Measurements from ENCODE around the gene DMC1. TPM values are rescaled to one million over a fixed set of nuclear protein-coding genes. Genes with fewer than 3 reads are reported as not detected.

DMC1 gene
- total and polyA plus RNA-seq, 2 experiments from 2014 or later = 5.0 to 18.5 TPM

Other genes starting within 250 kb of the DMC1 start
- gene KCNJ4, start 115.0 kb downstream of the DMC1 start, total RNA-seq (2014; rRNA removed; shearing (Covaris generic)) = 1.3 TPM in 2 replicates
- gene KCNJ4, start 115.0 kb downstream of the DMC1 start, polyA plus RNA-seq (2016; fragmentation: Nextera tagmentation; extraction: Ambion mirVana) = 0.23 and 0.28 TPM in 2 replicates
- 5.6 and 11.1 TPM in 2 replicates for gene KDELR3, start 102.1 kb downstream of the DMC1 start, total RNA-seq (2014; rRNA removed; shearing (Covaris generic))
- gene KDELR3, start 102.1 kb downstream of the DMC1 start, polyA plus RNA-seq (2016; fragmentation: Nextera tagmentation; extraction: Ambion mirVana) = 5.7 and 7.8 TPM in 2 replicates
- gene DDX17, start 63.9 kb downstream of the DMC1 start, total RNA-seq (2014; rRNA removed; shearing (Covaris generic)) = 452 and 603 TPM in 2 replicates
- 88.0 and 91.0 TPM in 2 replicates for gene DDX17, start 63.9 kb downstream of the DMC1 start, polyA plus RNA-seq (2016; fragmentation: Nextera tagmentation; extraction: Ambion mirVana)
- 6.1 and 11.0 TPM in 2 replicates for gene FAM227A, start 86.2 kb upstream of the DMC1 start, total RNA-seq (2014; rRNA removed; shearing (Covaris generic))
- gene FAM227A, start 86.2 kb upstream of the DMC1 start, polyA plus RNA-seq (2016; fragmentation: Nextera tagmentation; extraction: Ambion mirVana) = 4.3 and 5.8 TPM in 2 replicates
- gene CBY1, start 86.5 kb upstream of the DMC1 start, total RNA-seq (2014; rRNA removed; shearing (Covaris generic)) = 12.8 and 13.2 TPM in 2 replicates
- 36.1 and 36.4 TPM in 2 replicates for gene CBY1, start 86.5 kb upstream of the DMC1 start, polyA plus RNA-seq (2016; fragmentation: Nextera tagmentation; extraction: Ambion mirVana)
- 84.0 and 87.0 TPM in 2 replicates for gene TOMM22, start 111.8 kb upstream of the DMC1 start, total RNA-seq (2014; rRNA removed; shearing (Covaris generic))
- 125 and 131 TPM in 2 replicates for gene TOMM22, start 111.8 kb upstream of the DMC1 start, polyA plus RNA-seq (2016; fragmentation: Nextera tagmentation; extraction: Ambion mirVana)
- gene JOSD1, start 130.8 kb upstream of the DMC1 start, total RNA-seq (2014; rRNA removed; shearing (Covaris generic)) = 16.1 and 19.7 TPM in 2 replicates
- 4.6 and 5.5 TPM in 2 replicates for gene JOSD1, start 130.8 kb upstream of the DMC1 start, polyA plus RNA-seq (2016; fragmentation: Nextera tagmentation; extraction: Ambion mirVana)
- 79.9 and 88.4 TPM in 2 replicates for gene GTPBP1, start 135.8 kb upstream of the DMC1 start, total RNA-seq (2014; rRNA removed; shearing (Covaris generic))
- gene GTPBP1, start 135.8 kb upstream of the DMC1 start, polyA plus RNA-seq (2016; fragmentation: Nextera tagmentation; extraction: Ambion mirVana) = 27.2 and 31.0 TPM in 2 replicates
- 12.6 and 17.6 TPM in 2 replicates for gene SUN2, start 185.8 kb upstream of the DMC1 start, total RNA-seq (2014; rRNA removed; shearing (Covaris generic))
- 7.2 and 8.2 TPM in 2 replicates for gene SUN2, start 185.8 kb upstream of the DMC1 start, polyA plus RNA-seq (2016; fragmentation: Nextera tagmentation; extraction: Ambion mirVana)
- 10.0 and 11.3 TPM in 2 replicates for gene DNAL4, start 224.0 kb upstream of the DMC1 start, total RNA-seq (2014; rRNA removed; shearing (Covaris generic))
- gene DNAL4, start 224.0 kb upstream of the DMC1 start, polyA plus RNA-seq (2016; fragmentation: Nextera tagmentation; extraction: Ambion mirVana) = 8.7 and 9.3 TPM in 2 replicates